Right lobe of liver (tissue), 4 donors: Measurements from ENCODE around the gene NT5C3A.

Experiments
- POLR2A ChIP-seq: fragments of 450-650 bp; IDR thresholded peaks from one replicate; pipeline ENCODE4 v1.6.1; 2017; ENCODE audit warnings: antibody characterized with exemption, mild to moderate bottlenecking
- TF ChIP-seq, protein P1 (sequence below), 4 donors: fragments of 200-600 bp in 3 of 4; fragments of 450-650 bp in 1 of 4; IDR thresholded peaks; one replicate each; pipeline versions ENCODE4 v1.5.1 to v1.8.0; 2016 to 2022; ENCODE audit warnings: antibody characterized with exemption in 4 of 4, mild to moderate bottlenecking in 2 of 4
- donor health status: DM: no; HTN: no; CAD: no.
- donor health status: DM: no; HTN: no; CAD: no.
- donor health status: DM: no; HTN: yes; CAD: no.

DNA sequence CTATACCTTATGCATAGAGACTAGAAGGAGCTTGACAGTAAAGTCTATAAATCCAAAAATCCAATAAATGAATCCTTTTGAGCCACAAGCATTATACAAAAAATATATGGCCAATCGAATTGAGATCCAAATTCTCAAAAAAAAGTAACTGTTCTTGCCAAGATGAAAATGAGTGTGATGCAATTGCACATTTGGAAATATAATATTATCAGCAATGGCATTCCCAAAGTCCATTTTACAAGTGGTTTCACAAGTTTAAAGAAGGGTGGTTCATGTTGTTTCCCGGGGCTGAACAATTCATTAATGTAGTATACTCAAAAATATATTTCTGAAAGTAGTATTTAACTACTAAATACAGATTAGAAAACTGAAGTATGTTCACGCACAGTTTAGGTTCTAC, 39.3 kb upstream of the NT5C3A start:
- TF ChIP-seq, protein P1, sequence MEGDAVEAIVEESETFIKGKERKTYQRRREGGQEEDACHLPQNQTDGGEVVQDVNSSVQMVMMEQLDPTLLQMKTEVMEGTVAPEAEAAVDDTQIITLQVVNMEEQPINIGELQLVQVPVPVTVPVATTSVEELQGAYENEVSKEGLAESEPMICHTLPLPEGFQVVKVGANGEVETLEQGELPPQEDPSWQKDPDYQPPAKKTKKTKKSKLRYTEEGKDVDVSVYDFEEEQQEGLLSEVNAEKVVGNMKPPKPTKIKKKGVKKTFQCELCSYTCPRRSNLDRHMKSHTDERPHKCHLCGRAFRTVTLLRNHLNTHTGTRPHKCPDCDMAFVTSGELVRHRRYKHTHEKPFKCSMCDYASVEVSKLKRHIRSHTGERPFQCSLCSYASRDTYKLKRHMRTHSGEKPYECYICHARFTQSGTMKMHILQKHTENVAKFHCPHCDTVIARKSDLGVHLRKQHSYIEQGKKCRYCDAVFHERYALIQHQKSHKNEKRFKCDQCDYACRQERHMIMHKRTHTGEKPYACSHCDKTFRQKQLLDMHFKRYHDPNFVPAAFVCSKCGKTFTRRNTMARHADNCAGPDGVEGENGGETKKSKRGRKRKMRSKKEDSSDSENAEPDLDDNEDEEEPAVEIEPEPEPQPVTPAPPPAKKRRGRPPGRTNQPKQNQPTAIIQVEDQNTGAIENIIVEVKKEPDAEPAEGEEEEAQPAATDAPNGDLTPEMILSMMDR (IDR thresholded peaks at IDR 0.05) = no peak
- no peak for TF ChIP-seq POLR2A
